Measurements from ENCODE around the gene KCNQ1.

Gene KCNQ1

DNA sequence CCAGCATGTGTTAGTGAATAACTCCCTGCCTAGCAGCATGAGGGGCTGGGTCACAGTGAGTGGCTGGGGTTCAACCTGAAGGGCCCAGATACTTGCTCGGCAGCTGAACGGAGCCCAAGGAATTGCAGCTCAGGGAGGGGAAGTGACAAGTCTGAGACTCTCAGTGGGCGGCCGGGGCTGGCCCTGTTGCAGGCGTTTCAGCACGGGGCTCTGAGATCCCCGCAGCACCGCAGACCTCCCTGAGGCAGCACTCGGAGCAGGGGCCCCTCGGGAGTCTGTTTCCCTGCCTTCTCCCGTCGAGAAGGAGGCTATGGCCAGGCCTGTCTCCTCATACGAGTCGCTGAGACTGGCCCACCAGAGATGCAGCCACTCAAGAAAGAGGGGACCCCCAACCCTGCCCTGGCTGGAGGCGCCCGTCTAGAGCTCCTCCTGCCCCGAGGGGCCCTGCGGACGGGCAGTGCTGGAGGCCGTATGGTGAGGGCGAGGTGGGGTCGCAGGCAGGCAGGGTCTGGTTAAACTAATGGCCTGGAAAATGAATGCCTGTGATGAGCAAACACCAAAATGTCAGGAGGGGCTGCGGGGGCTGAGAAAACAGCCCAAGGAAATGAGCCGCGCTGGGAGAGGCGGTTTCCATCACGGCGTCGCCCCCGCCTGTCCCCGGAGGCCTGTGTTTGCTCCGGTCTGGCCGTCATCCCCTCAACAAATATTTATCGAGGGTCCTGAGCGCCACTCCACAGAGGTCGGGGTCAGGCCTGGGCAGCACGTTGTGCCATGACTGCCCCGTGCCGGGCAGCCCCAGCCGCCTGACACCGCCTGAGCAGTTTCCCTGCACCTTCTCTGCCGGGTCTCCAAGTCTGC is 35.0 kb upstream of the KCNQ1 start:
- no peak for DNase-seq (ENCODE audit: low spot score)

DNA sequence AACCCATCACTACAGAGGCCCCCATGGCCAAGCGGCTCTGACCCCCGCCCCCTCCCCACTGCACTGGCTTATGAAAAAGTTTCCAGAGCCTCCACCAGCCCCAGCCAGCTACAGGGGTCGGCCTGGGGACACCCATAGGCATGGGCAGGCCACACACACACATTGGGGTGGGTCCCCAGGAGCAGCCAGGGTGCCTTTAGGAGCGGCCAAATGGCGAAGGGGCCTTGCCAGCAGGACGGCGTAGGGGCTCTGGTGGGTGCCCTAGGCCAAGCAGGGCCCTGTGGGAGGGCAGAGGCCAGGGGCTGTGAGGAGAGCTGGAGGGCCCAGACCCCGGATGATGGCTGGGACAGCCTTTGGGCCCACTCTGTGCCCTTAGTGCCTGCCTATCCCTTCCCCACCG is 34.2 kb upstream of the KCNQ1 start:
- no peak for DNase-seq (ENCODE audit: low spot score)

DNA sequence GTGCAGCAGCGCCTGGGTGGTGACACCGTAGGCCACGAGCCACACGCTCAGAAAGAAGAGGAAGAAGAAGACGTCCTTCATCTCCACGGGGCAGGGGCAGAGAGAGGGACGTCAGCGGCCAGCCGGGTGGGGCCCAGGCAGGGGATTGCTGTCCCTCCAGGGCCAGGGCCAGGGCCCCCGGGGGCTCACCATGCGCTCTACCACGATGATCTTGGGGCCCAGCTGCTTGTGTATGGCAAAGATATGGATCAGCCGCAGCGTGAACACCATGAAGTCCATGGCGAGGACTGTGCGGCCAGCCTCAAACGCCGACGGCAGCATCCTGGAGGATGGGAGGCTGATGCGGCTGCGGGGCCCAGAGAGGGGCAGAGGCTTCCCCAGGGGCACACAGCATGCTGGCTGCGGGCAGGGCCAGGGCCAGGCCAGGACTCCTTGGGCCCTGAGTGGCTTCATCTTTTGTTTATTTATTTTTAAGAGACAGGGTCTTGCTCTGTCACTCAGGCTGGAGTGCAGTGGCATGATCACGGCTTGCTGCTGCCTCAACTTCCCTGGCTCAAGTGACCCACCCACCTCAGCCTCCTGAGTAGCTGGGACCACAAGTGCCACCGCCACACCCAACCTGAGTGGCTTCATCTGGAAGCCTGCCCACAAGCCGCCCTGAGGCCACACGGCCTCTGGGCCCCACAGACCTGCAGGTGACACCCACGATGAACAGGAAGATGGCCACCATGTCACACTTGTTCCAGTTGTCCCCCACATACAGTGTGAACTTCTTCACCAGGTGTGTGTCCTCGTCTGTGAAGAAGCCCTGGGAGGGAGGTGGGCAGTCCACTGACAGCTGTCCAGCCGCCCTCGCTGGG is 33.1 kb upstream of the KCNQ1 start:
- no peak for DNase-seq (ENCODE audit: low spot score)

DNA sequence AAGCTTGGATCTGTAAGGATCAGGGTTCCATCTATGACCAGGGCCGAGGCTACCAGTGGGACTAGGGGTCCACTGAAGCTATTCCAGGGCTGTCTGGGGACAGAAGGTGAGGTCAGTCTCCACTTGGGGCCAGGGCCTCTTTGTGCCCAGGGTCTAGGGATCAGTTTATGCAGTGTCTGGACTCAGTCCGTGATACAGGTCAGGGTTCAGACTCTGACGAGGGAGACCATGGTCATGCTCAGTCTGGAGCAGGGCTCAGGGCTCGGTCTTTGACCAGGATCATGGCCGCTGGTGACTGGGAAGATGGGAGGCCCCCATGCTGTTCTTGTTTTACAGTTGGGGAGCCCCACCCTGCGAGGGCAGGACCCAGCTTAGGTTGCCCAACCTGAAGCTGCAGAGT is 32.5 kb upstream of the KCNQ1 start:
- DNase-seq (ENCODE audit: low spot score) = no peak

DNA sequence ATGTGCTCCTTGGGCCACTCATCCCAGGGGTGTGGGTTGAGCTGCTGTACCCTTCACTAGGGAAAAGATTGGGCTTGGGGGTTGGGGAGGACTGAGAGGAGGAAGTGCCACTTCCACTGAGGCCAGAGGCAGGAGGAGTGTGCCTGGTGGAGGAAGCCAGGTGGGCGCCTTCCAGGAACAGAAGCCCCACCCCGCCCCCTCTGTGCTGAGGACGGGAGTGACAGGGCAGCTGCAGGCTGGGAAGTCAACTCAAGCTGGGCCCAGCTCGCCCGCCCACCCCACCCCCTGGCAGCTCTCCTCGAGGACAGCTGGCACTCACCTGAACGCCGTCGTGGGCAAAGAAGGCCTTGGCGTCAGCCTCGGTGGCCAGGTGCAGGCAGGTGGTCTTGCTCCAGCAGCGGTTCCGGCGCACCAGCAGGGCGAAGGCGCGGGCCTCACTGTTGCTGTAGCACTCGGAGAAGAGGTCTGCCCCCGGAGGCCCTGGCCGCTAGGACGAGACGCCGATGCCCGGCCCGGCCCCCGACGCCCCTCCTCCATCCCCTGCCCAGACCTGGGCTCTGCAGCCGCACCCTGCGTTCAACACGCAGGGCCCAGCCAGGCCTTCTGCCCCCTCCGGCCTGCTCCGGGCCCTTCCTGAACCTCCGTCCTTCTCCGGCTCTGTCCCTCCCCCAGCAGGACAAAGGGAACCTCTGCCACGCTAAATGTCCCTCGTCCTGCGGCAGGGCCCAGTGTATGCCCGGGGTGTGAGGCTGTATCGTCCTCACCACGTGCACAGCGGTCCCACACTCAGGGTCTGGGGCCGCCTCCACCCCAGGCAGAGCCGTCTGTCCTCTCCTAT is 30.8 kb upstream of the KCNQ1 start:
- no peak for DNase-seq (ENCODE audit: low spot score)

DNA sequence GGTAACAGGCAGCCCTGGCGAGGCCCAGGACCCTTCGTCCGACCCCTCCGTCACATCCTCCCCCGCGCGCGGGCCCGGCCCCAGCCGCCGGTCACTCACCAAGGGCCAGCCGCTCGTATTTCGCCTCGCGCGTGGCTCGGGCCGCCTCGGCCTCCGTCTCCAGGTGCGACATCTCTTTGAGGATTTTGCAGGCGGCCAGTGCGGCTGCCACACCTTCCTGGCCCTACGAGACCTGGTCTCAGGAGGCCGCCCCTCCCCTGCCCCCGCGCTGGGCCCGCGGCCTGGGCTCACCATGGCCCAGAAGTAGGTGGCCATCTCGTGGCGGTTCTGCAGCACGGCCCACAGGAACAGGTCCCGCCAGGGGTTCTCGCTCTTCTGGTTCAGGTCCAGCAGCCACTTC is 30.2 kb upstream of the KCNQ1 start:
- no peak for DNase-seq (ENCODE audit: low spot score)

DNA sequence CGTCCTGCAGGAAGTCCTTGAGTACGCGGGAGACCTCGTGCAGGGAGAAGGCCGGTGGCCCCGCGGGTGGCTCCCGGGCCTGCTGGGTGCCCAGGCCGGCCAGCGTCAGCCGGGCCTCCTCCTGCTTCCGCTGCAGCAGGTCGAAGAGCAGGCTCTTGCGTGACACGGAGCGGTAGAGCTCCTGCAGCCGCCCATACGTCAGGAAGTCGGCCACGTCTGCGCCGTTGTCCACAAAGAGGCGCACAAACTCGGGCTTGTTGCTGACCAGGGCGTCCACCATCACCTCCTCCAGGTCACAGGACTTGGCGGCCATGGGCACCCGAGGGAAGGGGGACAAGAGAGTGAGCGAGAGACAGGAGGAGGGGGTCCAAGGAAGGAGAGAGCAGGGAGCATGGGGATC is 29.6 kb upstream of the KCNQ1 start:
- no peak for DNase-seq (ENCODE audit: low spot score)

DNA sequence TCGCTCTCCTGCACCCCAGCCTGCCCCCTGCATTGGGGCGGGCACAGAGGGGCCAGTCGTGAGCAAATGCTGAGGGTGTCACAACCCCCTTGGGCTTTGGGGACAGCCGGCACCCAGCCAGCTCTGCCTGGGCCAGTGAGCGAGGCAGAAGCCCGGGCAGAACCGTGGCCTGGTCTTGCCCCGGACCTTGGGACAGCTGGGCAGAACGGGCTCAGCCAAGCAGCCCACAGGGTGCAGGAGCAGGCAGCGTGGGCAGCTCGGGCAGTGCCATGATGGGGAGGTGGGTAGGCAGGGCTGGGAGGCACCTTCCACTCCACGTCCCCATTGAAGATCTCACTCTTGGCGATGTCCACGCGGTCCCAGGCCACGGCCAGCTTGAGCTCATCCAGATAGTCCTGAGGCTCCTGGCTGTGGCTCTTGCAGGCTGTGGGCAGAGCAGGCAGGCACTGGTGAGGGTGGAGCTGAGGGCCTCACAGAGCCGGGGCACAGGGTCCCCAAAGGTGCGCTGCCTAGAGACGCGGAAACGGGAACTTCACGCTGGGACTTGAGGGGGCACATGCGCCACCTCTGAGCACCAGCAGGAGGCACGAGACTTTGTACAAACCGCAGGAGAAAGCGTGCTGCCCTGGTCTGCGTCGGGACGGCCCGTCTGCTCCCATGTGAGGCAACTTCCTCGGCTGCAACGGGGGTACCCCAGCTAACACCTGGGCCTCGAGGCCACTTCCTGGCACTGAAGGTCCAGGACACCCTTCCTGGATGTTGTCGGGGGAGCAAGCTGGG is 29.0 kb upstream of the KCNQ1 start:
- no peak for DNase-seq (ENCODE audit: low spot score)

DNA sequence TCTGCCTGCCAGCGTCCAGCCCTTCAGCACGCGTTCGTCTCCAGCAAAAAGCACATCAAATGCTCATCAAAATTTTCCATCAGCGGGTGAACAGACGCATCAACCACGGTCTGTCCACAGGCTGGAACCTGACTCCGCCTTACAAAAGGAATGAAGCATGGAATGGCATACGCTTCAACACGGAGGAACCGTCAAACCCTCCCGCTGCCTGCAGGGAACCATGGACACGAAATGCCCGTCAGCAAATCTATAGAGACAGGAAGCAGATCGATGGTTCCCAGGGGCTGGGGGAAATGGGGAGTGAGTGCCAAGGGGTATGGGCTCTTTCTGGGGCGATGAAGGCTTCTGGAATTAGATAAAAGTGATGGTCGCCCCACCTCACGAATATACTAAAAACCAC is 28.0 kb upstream of the KCNQ1 start:
- no peak for DNase-seq (ENCODE audit: low spot score)

DNA sequence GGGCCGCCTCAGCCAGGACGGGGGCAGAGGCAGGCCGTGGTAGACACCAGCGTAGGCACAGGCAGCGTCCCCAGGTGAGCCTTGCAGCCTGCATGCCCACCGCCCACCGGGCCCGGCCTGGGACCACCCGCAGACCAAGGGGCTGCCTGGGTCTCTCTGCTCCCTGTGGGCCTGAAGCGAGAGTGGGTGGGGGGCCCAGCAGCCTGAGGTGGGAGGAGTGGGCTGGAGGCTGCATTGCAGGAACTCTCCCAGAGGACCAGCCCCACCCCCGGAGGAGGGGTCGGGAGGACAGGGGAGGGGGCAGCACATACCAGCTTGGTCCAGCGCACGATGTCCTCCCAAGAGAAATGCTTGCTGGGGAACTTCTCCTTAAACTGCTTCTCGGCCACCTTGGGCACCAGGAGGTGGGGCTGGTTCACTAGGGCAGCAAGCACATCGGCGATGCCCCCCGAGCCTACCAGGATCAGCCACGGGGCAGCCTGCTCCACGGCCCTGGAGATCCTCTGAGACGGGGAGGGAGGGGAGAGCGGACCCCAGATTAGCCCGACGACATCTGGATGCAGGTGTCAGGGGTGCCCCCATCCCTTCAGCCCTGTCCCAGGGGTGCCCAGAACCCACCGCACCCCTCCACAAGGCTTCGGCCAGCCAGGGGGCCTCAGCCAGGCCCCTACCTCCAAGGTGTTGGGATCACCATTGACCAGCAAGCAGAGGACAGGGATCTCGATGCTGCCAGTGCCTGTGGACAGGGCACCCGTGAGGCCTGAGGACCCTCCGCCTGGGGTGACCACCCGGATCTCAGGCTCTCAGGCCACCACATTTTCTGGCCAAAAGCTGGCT is 26.7 kb upstream of the KCNQ1 start:
- no peak for DNase-seq (ENCODE audit: low spot score)

DNA sequence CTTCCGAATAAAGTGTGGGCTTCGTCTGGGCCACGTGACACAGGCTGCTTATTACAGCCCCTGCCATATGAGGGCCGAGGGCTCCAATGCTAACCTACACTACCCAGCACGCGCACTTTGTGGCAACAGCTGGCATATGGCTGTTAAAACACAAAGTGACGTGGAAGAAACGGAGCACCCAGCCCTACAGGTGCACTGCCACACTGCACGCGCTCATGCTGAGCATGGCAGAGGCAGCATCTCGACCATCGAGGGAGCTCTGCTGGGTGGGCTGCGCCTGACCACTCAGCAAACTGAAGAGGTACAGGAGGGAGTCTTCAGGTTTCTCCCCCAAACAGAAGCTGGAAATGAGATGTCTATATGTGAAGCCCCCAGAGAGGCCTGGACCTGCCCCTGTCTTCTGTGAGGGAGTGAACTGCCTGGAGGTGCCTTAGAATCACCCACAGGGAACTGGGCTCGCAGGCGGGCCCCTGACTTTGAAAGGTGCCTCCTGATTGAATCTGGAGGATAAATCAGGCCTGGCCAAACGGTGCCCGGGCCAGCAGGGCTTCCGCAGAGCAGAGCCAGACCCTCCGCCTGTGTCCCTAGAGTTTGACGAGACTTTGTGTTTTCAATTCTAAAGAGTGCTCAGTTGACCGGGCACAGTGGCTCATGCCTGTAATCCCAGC is 26.0 kb upstream of the KCNQ1 start:
- DNase-seq (ENCODE audit: low spot score) = no peak

DNA sequence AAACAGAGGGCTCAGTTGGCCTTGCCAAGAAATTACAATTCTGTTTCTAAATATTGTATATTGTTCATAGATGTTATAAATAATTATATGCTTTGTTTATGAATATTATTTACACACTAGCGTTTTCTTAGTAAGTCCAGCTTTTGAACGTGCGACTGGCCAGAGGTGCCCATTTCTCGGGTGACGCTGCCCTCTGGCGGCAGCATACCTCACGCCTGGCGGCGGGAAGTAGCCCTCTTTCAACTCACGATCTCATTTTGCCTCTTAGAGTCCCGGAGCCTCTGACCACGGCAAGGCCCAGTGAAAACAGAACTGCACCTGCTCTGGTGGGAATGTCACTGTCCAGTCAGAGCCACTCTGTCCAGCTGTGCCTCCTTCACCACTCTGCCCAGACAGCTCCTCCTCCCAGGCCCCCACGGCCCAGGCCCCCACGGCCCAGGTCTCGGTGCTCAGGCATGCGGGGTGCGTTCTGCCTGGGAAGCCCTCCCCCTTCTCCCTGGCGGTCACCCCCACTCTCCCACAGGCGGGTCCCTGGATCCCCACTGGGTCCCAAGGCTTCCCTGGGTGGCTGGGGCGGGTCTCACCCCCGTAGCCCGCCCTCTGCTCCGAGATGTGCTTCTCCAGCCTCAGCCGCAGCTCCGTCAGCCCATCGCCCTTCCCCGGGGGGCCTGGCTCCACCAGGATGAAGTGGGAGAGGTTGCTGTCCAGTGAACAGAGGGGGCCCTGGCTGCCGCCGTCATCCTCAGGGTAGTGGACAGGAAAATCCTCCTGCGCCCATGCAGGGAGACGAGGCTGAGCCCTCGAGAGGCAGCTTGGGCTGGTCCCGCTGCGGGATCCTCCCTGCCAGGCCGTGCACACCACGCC is 24.9 kb upstream of the KCNQ1 start:
- DNase-seq (ENCODE audit: low spot score) = peak; percentile 90

DNA sequence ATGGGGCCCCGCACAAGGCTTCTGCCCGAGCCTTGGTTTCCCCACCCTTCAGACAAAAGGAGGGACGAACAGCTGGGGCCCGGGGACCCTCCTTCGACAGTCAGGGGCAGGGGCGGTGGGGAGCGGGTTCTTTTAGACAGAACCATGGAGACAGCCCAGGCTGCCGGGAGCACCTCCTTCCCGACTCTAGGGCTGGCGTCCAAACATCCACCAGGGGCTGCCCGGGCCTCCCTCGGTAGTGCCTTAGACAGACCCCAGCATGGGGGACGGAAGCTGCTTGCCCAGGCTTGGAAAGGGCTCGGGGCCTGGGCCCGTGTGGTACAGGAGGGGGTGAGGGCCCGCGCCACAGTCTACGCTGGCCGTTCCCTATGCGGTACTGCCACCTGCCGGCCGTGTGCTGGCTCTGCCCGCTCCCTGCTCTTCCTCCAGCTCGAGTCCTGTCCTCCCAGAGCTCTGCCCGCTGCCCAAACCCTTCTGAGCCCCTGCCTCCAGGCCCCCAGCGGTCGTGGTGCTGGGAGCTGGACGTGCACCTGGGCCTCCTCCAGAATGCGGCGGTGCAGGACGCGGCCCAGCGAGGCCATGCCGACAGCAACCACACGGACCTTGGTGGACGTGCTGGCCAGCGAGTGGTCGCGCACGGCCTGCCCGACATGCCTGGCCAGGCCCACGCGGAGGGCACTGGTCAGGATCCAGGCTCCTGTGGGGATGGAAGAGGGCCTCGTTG is 24.1 kb upstream of the KCNQ1 start:
- peak; percentile 96 for DNase-seq (ENCODE audit: low spot score)

DNA sequence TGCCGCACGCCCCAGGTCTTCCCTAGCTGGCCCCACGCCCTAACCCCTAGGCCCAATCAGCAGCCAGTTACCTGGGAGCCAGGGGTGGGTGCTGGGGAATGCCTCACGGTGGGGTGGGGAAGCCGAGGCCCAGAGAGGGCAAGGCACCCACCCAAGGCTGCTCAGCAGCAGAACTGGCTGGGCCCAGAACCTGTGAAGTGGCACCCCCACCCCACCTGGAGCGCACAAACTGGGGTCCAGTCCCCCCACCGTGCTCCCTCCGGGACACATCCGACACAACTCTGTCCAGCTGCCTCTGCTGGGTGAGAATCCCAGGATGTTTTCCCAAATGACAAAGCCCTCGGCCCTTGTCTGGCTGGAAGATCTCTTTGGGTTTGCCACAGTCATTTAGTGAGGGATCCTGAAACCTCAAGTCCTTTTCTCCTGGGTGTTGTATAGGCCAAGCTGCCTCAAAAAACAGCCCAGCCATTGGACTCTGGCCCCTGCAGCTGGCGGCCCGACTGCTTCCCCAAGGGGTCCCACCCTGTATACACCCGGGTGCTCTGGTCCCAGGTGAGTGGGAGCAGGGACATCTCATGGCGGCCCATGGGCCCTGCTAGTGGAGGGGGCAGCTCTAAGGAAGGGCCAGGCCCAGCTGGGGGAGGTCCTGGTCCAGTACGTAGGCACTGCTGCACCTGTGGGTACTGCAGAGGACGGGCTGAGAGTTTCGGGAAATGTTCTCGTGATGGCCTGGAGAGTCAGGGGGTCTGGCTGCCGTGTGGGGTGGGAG is 23.4 kb upstream of the KCNQ1 start:
- no peak for DNase-seq (ENCODE audit: low spot score)

DNA sequence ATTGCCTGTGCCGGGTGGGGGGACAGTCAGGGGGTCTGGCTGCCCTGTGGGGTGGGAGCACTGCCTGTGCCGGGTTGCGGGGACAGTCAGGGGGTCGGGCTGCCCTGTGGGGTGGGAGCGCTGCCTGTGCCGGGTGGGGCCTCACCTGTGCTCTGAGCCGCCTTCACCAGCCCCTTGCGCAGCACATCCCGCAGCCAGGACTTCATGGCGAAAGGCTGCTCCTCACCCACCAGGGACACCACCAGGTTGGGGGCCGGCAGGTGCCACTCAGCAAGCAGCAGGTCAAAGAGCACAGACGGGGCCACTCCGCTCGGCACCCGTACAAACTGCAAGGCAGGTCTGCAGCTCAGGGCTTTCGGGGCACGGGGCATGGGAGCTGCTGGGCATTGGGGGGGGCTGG is 22.8 kb upstream of the KCNQ1 start:
- DNase-seq (ENCODE audit: low spot score) = no peak

DNA sequence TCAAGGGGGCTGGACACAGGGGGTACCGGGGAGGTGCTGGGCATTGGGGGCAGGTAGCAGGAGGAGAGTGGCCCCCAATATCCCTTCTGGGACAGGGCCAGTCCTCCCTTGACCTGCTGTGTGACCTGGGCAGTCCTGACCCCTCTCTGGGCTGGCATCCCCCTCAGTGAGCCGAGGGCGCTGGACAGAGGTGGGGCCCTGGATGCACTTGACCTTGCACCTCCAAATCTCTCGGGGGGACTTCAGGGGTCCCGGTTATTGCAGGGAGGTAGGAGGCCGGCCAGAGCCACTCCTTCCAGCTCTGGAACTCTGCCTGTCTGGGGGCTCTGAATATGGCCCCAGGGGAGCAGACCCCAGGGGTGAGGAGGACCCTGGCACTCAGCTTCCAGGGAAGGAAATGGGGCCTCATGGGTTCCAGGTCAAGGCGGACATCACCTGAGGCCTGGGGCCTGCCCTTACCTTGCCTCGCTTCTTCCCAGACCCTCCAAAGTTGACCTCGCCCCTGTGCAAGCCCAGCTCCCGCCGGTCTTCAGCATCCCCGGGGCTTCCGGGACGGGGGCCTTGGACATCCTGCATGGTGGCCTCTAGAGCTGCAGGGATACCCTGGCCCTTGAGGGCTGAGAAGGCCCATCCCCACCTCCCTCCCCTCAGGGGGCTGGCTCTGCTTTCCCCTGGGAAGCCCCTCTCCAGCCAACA is 22.2 kb upstream of the KCNQ1 start:
- DNase-seq (ENCODE audit: low spot score) = no peak

Data from AG20443 (cell line).